Activated T-helper 1 cell treated with Interleukin-2 at 50 U/mL for 16 hours (primary cell): Measurements from ENCODE around the gene PAQR7.
A peak's percentile ranks its signal among the peaks of the same experiment; 100 is the strongest.

ENCODE experiments used
- DNase-seq: peaks from one replicate; pipeline ENCODE4 v3.0.0-alpha.2; 2020; ENCODE audit warnings: low read depth

The PAQR7 gene, protein sequence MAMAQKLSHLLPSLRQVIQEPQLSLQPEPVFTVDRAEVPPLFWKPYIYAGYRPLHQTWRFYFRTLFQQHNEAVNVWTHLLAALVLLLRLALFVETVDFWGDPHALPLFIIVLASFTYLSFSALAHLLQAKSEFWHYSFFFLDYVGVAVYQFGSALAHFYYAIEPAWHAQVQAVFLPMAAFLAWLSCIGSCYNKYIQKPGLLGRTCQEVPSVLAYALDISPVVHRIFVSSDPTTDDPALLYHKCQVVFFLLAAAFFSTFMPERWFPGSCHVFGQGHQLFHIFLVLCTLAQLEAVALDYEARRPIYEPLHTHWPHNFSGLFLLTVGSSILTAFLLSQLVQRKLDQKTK

DNA sequence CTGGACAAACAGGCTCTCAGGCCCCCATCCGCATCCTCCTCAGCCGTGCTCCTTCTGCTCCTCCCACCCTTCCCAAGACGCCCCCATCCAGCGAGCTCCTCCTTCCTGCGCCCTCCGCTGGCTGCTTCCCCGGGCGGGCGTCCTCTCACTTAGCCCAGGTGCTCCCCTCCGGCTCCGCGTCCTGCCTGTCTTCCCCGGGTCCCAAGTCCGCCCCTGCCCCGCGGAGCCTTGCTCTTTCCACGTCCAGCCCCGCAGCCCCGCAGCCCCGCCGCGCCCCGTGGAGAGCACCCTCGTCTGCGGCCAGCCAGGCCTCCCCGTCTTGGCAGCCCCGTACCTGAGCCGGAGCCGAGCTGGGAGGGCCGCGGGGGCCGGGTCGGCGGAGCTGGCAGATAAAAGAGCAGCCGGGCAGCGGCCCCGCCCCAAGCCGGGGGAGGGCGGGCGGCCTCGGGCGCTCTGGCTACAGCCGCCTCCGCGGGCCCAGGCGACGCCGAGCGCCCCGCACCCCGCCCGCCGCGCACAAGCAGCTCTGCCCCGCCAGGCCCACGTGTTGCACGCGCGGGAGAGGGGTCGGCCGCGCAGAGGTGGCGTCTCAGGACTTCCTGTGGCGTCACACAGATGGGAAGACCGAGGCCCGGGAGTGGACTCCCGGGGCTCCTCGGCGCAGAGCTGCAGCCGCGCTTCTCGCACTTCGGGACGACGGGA lies at the start of gene PAQR7:
TSS of gene PAQR7 (minus strand) at position 555 of the 702 bp plus-strand sequence. CDS start 11,869 bp downstream, outside the sequence.
- peak; percentile 44 for DNase-seq

DNA sequence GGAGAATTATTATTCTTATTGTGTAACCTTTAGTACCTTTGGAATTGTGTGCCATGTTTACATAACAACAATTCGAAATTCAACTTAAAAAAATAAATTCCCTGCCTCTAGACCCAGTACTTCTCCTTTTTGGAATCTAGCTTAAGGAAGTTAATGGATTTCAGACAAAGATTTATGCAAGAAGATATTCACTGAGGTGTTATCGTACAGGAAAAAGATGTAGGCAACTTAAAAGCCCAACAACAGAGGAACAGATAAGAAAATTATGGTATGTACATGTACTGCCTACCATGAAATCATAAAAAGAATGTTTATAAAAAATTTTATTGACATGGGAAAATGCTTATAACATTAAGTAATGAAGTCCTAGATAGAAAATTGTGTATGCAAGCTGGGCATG lies 48.9 kb upstream of the PAQR7 start:
- DNase-seq = no peak

GRCh38 chr1:25922971-25923552 lies 47.6 kb upstream of the PAQR7 start:
- DNase-seq = no peak

DNA sequence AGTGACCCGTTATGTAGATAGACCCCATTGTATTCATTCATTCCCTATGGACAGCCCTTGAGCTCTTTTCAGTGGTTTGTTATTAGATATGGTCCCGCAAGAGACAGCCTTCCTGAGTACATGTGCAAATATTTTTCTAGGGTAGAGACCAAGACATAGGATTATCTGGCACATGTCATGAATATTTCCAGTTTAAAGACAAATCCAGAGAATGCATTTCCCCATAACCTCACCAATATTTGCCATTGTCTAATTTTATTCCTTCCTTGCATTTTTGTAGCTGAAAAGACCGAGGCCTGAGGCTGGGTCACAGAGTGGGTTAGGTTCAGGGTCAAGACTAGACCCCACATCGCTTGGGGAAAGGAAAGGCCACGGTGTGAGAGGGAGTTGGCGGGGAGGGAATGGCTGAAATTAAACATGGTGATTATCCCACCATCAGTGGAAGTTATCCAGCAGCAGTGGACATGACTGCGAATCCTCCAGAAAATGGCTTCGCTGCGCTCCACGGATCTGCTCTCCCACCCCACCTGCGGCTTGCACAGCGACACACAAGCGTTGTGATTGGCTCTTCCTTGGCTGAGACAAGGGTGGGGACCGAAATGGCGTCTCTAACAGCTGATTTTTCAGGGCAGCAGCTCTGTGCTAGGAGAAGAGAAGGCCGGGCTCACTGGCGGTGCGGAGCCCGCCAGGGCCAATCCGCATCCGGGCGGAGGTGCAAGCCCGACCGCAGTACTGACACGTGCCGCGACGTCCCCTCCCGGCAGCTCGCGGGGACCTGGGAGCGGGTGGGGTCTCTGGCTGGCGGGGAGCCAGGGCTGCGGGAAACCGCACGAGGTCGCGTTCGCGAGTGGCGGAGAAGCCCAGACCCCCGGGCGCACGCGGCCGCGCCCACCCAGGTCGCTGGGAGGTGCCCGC lies 46.8 kb upstream of the PAQR7 start:
- peak; percentile 4 for DNase-seq

DNA sequence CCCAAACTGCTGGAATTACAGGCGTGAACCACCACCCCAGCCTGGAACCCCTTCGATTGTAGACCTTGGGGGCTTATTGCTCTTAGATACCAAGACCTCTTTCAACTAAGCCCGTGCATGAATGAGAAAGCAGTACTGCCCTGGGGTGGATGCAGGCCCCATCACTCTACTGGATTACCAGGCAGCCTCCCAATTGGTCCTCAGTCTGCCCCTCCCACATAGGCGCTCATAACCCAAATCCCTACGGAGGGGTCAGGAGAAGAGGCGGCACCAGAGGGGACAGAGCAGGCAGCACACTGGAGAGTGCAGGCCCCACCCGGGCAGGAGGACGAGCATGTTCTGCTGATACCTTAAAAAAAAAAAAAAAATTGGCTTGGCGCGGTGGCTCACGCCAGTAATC lies 43.1 kb upstream of the PAQR7 start:
- no peak for DNase-seq

DNA sequence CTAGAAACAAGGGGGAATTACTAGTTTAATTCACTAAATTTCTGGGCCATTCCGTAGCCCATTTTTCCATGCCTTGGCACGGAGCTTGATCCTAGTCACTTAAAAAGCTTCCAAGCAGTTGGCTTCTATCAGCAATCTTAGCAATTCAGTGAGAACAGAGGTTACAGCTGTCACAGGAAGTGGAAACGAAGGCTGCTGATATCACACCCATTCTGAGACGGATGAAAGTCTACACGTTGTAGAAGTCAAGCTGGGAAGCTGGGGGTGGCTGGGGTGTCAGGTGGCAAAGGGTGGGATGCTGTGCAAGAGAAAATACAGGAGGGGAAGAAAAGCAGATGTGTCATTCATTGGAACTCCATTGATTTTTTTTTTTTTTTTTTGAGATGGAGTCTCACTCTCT lies 42.5 kb upstream of the PAQR7 start:
- no peak for DNase-seq

GRCh38 chr1:25916460-25916859 lies 41.0 kb upstream of the PAQR7 start:
- DNase-seq = no peak

DNA sequence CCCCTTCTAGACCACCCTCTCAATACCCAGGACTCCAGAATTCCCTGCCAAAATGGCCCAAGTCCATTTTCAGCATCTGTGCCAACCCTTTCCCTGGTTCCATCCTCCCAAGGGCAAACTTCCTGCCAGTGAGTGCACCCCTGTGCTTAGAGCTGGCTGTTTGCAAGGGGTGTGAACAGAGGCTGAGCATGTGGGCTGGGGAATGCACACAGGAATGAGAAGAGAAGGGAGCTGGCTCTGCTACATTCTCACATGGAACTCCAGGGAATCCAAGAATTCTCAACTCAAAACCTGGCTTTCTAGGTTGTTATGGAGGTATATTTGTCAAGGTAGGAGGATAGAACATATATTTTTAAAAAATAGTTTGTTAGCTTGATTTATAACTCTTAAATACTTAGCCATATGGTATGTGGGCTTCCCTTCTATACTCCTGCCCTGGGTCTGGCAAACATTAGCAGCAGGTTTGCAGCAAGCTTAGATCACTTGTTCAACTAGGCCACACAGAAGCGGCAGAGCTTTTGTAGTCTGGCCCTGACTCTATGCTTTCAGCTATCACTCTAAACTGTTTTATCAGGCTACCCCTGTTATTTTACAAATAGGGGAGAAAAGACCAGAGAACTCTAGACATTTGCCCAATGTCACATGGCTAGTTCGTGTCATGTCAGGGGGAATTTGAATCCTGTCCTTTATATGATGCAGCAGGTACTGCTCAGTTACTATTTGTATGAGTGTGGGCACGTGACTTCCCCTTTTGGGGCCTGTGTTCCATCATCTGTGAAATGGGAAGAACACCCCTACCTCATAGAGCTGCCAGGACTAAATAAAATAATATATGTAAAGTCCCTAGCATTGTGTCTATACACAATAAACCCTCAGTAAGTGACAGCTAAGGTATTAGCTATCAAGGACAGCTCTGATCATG lies 38.8 kb upstream of the PAQR7 start:
- no peak for DNase-seq

- DNase-seq = no peak
Observed at GRCh38 chr1:25913206-25913605, 37.7 kb upstream of the PAQR7 start.

DNA sequence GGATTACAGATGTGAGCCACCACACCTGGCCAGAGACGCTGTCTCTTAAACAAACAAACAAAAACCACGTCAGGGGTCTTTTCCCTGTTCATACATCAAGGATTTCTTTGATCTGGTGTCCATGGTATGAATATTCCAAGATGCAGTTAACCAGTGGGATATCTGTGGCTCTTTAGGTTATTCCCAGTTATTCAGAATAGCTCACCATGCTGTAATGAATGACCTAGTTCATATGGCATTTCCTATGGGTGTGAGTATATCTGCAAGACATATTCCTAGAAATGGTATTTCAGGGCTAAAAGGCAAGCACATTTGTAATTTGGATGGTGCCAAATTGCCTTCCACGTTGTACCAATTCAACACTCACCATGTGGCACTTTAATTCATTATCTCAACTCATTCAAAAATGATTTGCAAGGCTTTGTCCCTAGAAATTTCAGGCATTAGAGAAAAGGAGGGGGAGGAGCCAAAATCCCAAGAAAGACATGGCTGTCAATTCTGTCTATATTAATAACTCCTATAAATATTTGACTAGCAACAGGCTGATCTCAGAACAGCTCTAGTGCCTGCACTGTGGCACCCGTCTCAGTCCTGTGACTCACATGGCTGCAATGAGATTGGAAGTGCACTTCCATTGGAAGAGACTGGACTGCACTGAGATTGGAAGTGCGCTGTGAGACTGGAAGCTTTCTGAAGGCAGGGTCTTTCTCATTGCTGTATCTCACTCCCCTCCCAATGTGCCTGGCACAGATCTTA lies 36.7 kb upstream of the PAQR7 start:
- no peak for DNase-seq

- no peak for DNase-seq
Observed at GRCh38 chr1:25911162-25911561, 35.7 kb upstream of the PAQR7 start.

GRCh38 chr1:25909040-25909439 lies 33.5 kb upstream of the PAQR7 start:
- DNase-seq = no peak

DNA sequence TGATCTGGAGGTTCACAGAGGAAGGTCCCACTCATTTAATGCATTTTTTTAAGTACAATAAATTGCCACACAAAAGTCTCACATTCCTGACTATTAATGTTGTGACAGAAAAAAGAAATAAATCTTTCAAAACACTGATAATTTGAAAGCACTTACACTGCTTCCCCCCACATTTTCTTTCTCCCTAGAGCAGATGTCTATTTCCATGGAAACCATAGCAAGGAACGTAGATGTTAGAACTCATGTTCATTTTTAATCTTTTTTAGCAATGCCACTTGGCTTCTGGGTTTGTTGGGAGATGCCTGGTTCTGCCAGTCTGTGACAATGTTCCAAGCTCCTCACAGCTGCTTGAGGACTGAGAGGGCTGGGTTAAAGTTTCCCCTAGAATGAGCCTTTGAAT lies 32.7 kb upstream of the PAQR7 start:
- DNase-seq = no peak

DNA sequence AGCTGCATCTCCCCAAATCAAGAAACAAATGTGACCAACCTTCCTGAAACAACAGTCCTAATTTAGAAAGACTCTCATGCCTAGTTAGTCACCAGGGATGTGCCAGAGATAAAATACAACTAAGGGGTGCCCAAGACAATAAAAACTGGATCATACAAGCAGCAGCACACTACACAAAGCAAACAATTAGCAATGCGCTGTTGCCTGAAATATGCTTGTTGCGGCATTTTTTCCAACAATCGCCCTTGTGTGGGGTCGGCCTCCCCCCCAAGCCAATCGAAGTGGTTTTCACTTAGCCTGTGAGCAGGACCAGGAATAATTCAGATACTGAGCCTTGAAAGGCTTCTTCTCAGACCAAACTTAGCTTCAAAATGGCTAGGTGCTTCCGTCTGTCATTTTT lies 32.1 kb upstream of the PAQR7 start:
- no peak for DNase-seq

GRCh38 chr1:25906644-25907300 lies 31.3 kb upstream of the PAQR7 start:
- DNase-seq = peak; percentile 9

DNA sequence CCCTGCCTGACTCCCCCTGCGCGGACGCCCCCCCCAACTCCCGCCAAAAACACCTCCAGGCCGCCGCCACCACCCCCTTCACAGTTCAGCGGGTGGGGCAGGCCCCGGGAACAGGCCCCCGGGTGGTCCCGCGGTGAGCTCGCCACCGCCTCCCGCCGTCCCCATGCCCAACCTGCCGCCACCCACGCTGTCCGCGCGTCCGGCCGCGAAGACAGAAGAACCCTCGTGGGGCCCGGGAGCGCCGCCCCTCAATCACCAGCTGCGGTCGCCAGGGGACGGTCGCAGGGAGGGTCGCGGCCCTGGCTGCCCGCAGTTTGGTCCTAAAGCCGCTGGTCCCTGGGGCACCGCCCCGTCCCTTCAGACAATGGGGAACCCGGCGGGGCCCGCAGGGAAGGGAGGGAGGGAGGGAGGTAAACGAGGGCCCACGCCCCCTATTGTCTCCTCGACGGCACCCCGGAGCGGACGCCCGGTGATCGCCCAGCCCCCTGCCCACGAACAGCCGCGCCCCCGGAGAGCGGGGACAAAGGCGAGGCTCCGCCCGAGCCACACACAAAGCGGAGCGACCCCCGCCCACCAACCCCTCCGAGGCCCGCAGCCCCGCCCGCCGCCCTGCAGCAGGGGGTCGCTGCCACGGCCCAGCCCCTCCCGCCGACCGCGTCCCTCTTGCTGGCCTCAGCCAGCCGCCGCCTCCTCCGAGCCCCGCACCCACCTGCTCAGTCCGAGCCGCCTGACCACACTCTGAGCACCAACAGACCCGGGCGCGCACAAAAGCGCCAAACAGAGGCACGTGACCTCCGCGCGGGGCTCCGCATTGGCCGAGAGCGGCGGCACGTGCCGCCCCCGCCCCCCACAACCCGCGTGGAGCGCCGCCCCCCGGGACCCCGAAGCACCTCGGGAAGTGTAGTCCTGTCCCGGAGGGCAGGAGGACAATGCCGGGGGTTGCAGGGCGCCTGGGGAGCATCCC lies 30.5 kb upstream of the PAQR7 start, which contains the start of gene STMN1:
TSS of gene STMN1 (minus strand) at position 740 of the 964 bp plus-strand sequence. CDS start 1,743 bp downstream, outside the sequence.
- DNase-seq = peak; percentile 84

- peak; percentile 80 for DNase-seq
Observed at GRCh38 chr1:25904943-25905679, 29.6 kb upstream of the PAQR7 start.

- DNase-seq = no peak
Observed at GRCh38 chr1:25903986-25904385, 28.5 kb upstream of the PAQR7 start.
